AG04450 (cell line): ENCODE measurements around the gene OR51L1. TPM values are rescaled to one million over a fixed set of nuclear protein-coding genes. Genes with fewer than 3 reads are reported as not detected.
"Not testable (repeated sequence)": the region's sequence is repeated elsewhere in the genome, so short reads cannot be mapped to it uniquely, and the experiment has no call there.

ENCODE experiments used
- CTCF ChIA-PET: fragments of 300-600, 350-600 bp; formaldehyde crosslinking; extraction: SDS; loops from one replicate; lab custom pipeline; 2022; ENCODE audit warnings: antibody characterized with exemption, inconsistent platforms; lab: Charles Lee
- POLR2A ChIA-PET: fragments of 350-600 bp; formaldehyde crosslinking; extraction: SDS; loops from one replicate; lab custom pipeline; 2021; ENCODE audit warnings: antibody characterized with exemption, inconsistent platforms; lab: Yijun Ruan, JAX
- DNase-seq: peaks from one replicate; pipeline ENCODE4 v3.0.0-alpha.2; 2011; ENCODE audit warnings: low read depth, low spot score
- H3K27ac ChIP-seq: one replicate; pipeline ENCODE4 v1.5.1; 2012; ENCODE audit warnings: low read depth, low read length, control low read depth
- H3K27me3 ChIP-seq: one replicate; pipeline ENCODE4 v1.6.0; 2012; ENCODE audit warnings: low read length; ENCODE audit not compliant: control insufficient read depth, insufficient read depth
- H3K4me3 ChIP-seq: 2 replicates; pipeline ENCODE4 v1.5.1; 2011; ENCODE audit warnings: mild to moderate bottlenecking, low read depth, low read length, control low read depth
- H3K9me3 ChIP-seq: 2 replicates; pipeline ENCODE4 v1.5.1; 2012; ENCODE audit warnings: low read length; ENCODE audit not compliant: control insufficient read depth, insufficient read depth
- CTCF ChIP-seq: IDR thresholded peaks from 2 replicates; pipeline ENCODE4 v1.5.1; 2011; ENCODE audit warnings: low read depth, low read length, control low read depth, inconsistent platforms
- polyA minus RNA-seq: library from RNA; depleted of rRNA, polyadenylated mRNA; stranded (reverse); fragments of >200 nt; gene quantifications from 2 replicates; pipeline ENCODE4 v1.2.3, GENCODE V29; 2011; rRNA and poly(A)+ RNA removed
- polyA plus RNA-seq: library from polyadenylated mRNA; depleted of rRNA; stranded (reverse); fragments of >200 nt; gene quantifications from 2 replicates; pipeline ENCODE4 v1.2.3, GENCODE V29; 2011; rRNA removed

The OR51L1 gene
- polyA plus RNA-seq (not detected in 2 replicates), polyA minus RNA-seq (0.09 TPM in 1 of 2 replicates, not detected in the other)

GRCh38 chr11:4994551-4994950, at the start of gene OR51L1:
Gene OR51L1, plus strand, starts transcription at chr11:4994851. Its CDS starts 4,132 bp downstream, at chr11:4998983.
- Histone ChIP-seq H3K27me3 (no peaks in the 10 kb centered on the region), H3K4me3 (no peak within 1 kb of the TSS), H3K27ac (no peak within 1 kb of the TSS), H3K9me3 (no peaks in the 10 kb centered on the region)
- TF ChIP-seq CTCF = no peak
- POLR2A ChIA-PET = no interaction called here
- CTCF ChIA-PET = no interaction called here
- DNase-seq = no peak

GRCh38 chr11:4947505-4947904, 47.1 kb upstream of the OR51L1 start, which contains the start of gene OR51A4:
Gene OR51A4, minus strand, starts transcription at chr11:4947605. Its CDS starts 505 bp downstream, at chr11:4947100.
- TF ChIP-seq CTCF = no peak
- ChIA-PET POLR2A (no interaction called here), CTCF (interaction anchor here (1.2 kb wide), 1 partner anchor 176 kb away, joined by 3 read pairs; no protein-coding TSS in a partner anchor)
- Histone ChIP-seq H3K27ac (no peak within 1 kb of the TSS), H3K27me3 (no peaks in the 10 kb centered on the region), H3K9me3 (no peaks in the 10 kb centered on the region), H3K4me3 (no peak within 1 kb of the TSS)
- DNase-seq = no peak

- CTCF ChIA-PET, H3K9me3 ChIP-seq, POLR2A ChIA-PET, H3K4me3 ChIP-seq, DNase-seq, H3K27me3 ChIP-seq, H3K27ac ChIP-seq: not testable (repeated sequence)
These were observed 39.0 kb upstream of the OR51L1 start, which contains the start of gene OR51A2 for GRCh38 chr11:4955613-4956012. Gene OR51A2, minus strand, starts transcription at chr11:4955713. Its CDS starts 0 bp downstream, at chr11:4955713.

GRCh38 chr11:4957396-4957795, 37.3 kb upstream of the OR51L1 start:
- POLR2A ChIA-PET = no interaction called here
- CTCF ChIA-PET = no interaction called here
- no peak overlapping the region for H3K4me3 ChIP-seq
- no peak for TF ChIP-seq CTCF
- DNase-seq = no peak
- no peaks in the 10 kb centered on the region for H3K27me3 ChIP-seq
- H3K9me3 ChIP-seq = no peaks in the 10 kb centered on the region
- H3K27ac ChIP-seq = no peak overlapping the region

GRCh38 chr11:4960877-4961276, 33.8 kb upstream of the OR51L1 start:
- POLR2A ChIA-PET = no interaction called here
- DNase-seq = no peak
- H3K9me3 ChIP-seq = no peaks in the 10 kb centered on the region
- H3K27me3 ChIP-seq = no peaks in the 10 kb centered on the region
- TF ChIP-seq CTCF = no peak
- CTCF ChIA-PET = no interaction called here
- no peak overlapping the region for H3K4me3 ChIP-seq
- no peak overlapping the region for H3K27ac ChIP-seq
